ENCODE measurements around the gene ZDHHC20. TPM values are rescaled to one million over a fixed set of nuclear protein-coding genes. Genes with fewer than 3 reads are reported as not detected.

Gene ZDHHC20
- total and polyA plus RNA-seq, 10 of the 15 experiments (the other 5 are each of a cell fraction or from before 2014, with no cell fraction given): 8.6 to 57.8 (median 41.7) TPM

- Histone ChIP-seq H2AFZ (ENCODE audit: control insufficient read depth, low read depth, low read length) (no peak overlapping the region), H3K4me2 (ENCODE audit: control insufficient read depth, insufficient read depth) (no peak overlapping the region), H3K27me3 (replicated peaks in 1 of 2; ENCODE audit: control insufficient read depth in 2 of 2, insufficient read depth in 2 of 2, low read length in 1 of 2) (no peaks in the 10 kb centered on the region), H3K4me3 (no peak overlapping the region), H3K4me1 (ENCODE audit: control insufficient read depth, insufficient read depth, low read length) (no peaks in the 10 kb centered on the region), H3K27ac (ENCODE audit: control insufficient read depth, insufficient read depth) (no peak overlapping the region), H3K9ac (ENCODE audit: control insufficient read depth, insufficient read depth, low read length) (no peak overlapping the region), H3K9me3 (replicated peaks; ENCODE audit: control insufficient read depth, insufficient read depth, low read length) (no peaks in the 10 kb centered on the region), H4K20me1 (ENCODE audit: control insufficient read depth, insufficient read depth) (no peaks in the 10 kb centered on the region), H3K79me2 (ENCODE audit: control insufficient read depth, insufficient read depth, low read length) (no peaks in the 10 kb centered on the region), H3K36me3 (ENCODE audit: control insufficient read depth in 2 of 2, insufficient read depth in 2 of 2, low read length in 1 of 2) (peaks cover 0 to 7% of the 10 kb centered on the region in 2 experiments; a peak in 1 of 4 replicates)
- RAD21 ChIA-PET (ENCODE audit: unreplicated experiment): no interaction called here
- FAIRE-seq: no peak
- SMC1A ChIA-PET (ENCODE audit: uncharacterized antibody, unreplicated experiment): no interaction called here
- CTCF ChIA-PET: no interaction called here
- in situ Hi-C loops (cut with MboI): no loop called here
- no peak for ATAC-seq
- DNase-seq (ENCODE audit: low read depth, low spot score): no peak
- intact Hi-C loops (cut with micrococcal nuclease; ENCODE audit: unreplicated experiment): no loop called here
- POLR2A ChIA-PET: no interaction called here
- 89% methylated on average over 7 of the region's 7 CpGs for WGBS (ENCODE audit: insufficient coverage, insufficient replicate concordance, low lambda C conversion rate, missing lambda C conversion rate)
- TF ChIP-seq, protein P1, sequence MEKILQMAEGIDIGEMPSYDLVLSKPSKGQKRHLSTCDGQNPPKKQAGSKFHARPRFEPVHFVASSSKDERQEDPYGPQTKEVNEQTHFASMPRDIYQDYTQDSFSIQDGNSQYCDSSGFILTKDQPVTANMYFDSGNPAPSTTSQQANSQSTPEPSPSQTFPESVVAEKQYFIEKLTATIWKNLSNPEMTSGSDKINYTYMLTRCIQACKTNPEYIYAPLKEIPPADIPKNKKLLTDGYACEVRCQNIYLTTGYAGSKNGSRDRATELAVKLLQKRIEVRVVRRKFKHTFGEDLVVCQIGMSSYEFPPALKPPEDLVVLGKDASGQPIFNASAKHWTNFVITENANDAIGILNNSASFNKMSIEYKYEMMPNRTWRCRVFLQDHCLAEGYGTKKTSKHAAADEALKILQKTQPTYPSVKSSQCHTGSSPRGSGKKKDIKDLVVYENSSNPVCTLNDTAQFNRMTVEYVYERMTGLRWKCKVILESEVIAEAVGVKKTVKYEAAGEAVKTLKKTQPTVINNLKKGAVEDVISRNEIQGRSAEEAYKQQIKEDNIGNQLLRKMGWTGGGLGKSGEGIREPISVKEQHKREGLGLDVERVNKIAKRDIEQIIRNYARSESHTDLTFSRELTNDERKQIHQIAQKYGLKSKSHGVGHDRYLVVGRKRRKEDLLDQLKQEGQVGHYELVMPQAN (conservative IDR thresholded peaks at IDR 0.05): no peak
- TF ChIP-seq BACH1 (IDR thresholded peaks at IDR 0.05; ENCODE audit: borderline replicate concordance) (no peak), YBX1 (IDR thresholded peaks at IDR 0.05) (no peak), ZNF207 (IDR thresholded peaks at IDR 0.05; ENCODE audit: borderline replicate concordance) (no peak)
- no TSS peak for BruUV-seq (replicated peaks)
Observed at GRCh38 chr13:21371011-21371410, 88.1 kb downstream of the ZDHHC20 start.

DNA sequence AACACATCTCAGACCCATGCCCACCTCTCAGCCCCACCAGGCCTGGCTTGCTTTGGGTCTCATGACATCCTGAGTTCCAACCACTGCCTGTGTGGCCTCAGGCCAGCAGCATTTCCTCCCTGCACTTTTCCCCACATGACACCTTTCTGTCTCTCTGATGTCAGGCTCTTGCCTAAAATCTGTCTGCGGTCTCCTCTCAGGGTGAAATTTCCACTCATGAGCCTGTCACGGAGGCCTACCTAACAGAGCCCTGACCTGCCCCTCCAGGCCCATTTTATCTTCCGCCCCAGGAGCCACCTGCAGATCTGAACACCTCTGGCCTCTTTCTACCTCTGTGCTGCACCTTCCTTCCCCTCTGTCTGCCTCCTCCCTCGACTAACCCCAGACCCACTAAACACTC, 93.5 kb downstream of the ZDHHC20 start:
- ChIA-PET POLR2A (no interaction called here), SMC1A (ENCODE audit: uncharacterized antibody, unreplicated experiment) (no interaction called here), RAD21 (ENCODE audit: unreplicated experiment) (no interaction called here), CTCF (no interaction called here)
- BruUV-seq (replicated peaks): no TSS peak
- FAIRE-seq (no peak), ATAC-seq (no peak), DNase-seq (ENCODE audit: low read depth, low spot score) (no peak)
- H3K4me1 ChIP-seq (ENCODE audit: control insufficient read depth, insufficient read depth, low read length): no peaks in the 10 kb centered on the region
- no peak overlapping the region for H3K4me3 ChIP-seq
- no peak overlapping the region for H2AFZ ChIP-seq (ENCODE audit: control insufficient read depth, low read depth, low read length)
- no peaks in the 10 kb centered on the region for H4K20me1 ChIP-seq (ENCODE audit: control insufficient read depth, insufficient read depth)
- H3K4me2 ChIP-seq (ENCODE audit: control insufficient read depth, insufficient read depth): no peak overlapping the region
- H3K36me3 ChIP-seq (ENCODE audit: control insufficient read depth in 2 of 2, insufficient read depth in 2 of 2, low read length in 1 of 2): no peaks in the 10 kb centered on the region
- no peaks in the 10 kb centered on the region for H3K9me3 ChIP-seq (replicated peaks; ENCODE audit: control insufficient read depth, insufficient read depth, low read length)
- intact Hi-C loops (cut with micrococcal nuclease; ENCODE audit: unreplicated experiment) (no loop called here), in situ Hi-C loops (cut with MboI) (no loop called here)
- H3K27ac ChIP-seq (ENCODE audit: control insufficient read depth, insufficient read depth): no peak overlapping the region
- no peaks in the 10 kb centered on the region for H3K27me3 ChIP-seq (replicated peaks in 1 of 2; ENCODE audit: control insufficient read depth in 2 of 2, insufficient read depth in 2 of 2, low read length in 1 of 2)
- no peak for TF ChIP-seq PBX3 (IDR thresholded peaks at IDR 0.05; ENCODE audit: insufficient replicate concordance, low read depth, low read length)
- TF ChIP-seq RUNX3 (IDR thresholded peaks at IDR 0.05; ENCODE audit: low read length): no peak
- TF ChIP-seq RB1 (IDR thresholded peaks at IDR 0.05; ENCODE audit: borderline replicate concordance): no peak
- TF ChIP-seq ZSCAN29 (IDR thresholded peaks at IDR 0.05): no peak
- no peaks in the 10 kb centered on the region for H3K79me2 ChIP-seq (ENCODE audit: control insufficient read depth, insufficient read depth, low read length)
- WGBS (ENCODE audit: insufficient coverage, insufficient replicate concordance, low lambda C conversion rate, missing lambda C conversion rate): 73% methylated on average over 4 of the region's 4 CpGs
- no peak overlapping the region for H3K9ac ChIP-seq (ENCODE audit: control insufficient read depth, insufficient read depth, low read length)
